Adrenal gland (tissue), 19 donors: ENCODE measurements around the gene OR6Y1. TPM values are rescaled to one million over a fixed set of nuclear protein-coding genes. Genes with fewer than 3 reads are reported as not detected.

Source experiments
- DNase-seq, 7 donors: peaks; one replicate each; pipeline ENCODE4 v3.0.0-alpha.2; 2019 to 2020
- H3K27ac ChIP-seq, 5 donors: fragments of 200-600 bp; sonication (generic) in 4 of 5; 1 replicate in 3 of 5; 2 replicates in 2 of 5; pipeline versions ENCODE4 v1.5.1 to v1.8.0; 2016 to 2020; ENCODE audit warnings: mild to moderate bottlenecking in 1 of 5
- H3K27me3 ChIP-seq: fragments of 200-600 bp; 2 replicates; pipeline ENCODE4 v1.8.0; 2021
- H3K36me3 ChIP-seq, 2 donors: fragments of 200-600 bp; replicated peaks in 1 of 2; 1 replicate in 1 of 2; 2 replicates in 1 of 2; pipeline versions ENCODE4 v1.5.1 to v1.8.0; 2018 to 2022
- H3K4me1 ChIP-seq, 2 donors: fragments of 200-600 bp; replicated peaks in 1 of 2; 1 replicate in 1 of 2; 2 replicates in 1 of 2; pipeline versions ENCODE4 v1.5.1 to v1.8.0; 2018 to 2021
- H3K4me3 ChIP-seq, 4 donors: fragments of 200-600 bp; sonication (generic) in 3 of 4; one replicate each; pipeline ENCODE4 v1.5.1; 2016 to 2018
- H3K9me3 ChIP-seq, 3 donors: fragments of 200-600 bp; sonication (generic) in 1 of 3; replicated peaks in 1 of 3; 1 replicate in 2 of 3; 2 replicates in 1 of 3; pipeline versions ENCODE4 v1.5.1 to v1.8.0; 2016 to 2021
- POLR2A ChIP-seq, 2 donors: fragments of 450-650 bp; IDR thresholded peaks; one replicate each; pipeline ENCODE4 v1.6.1; 2017; ENCODE audit warnings: antibody characterized with exemption in 2 of 2, mild to moderate bottlenecking in 2 of 2, moderate library complexity in 1 of 2
- WGBS, 4 donors: extraction: QIAGEN DNeasy Blood & Tissue Kit in 2 of 4; methylation state at CpG; one replicate each; pipeline versions ENCODE4 v1.1.5 to v1.1.7; 2013 to 2017; 5-methylcytosine and 5-hydroxymethylcytosine counted together
- intact Hi-C, 2 donors: fragments of 100-400 bp; cut with DNase I; formaldehyde crosslinking; loops; one replicate each; pipeline versions ENCODE4 v1.14.1 to v1.15.0; 2022 to 2023
- long read RNA-seq, 10 donors: library from polyadenylated mRNA in 3 of 10; unstranded in 2 of 10; stranded (forward) in 1 of 10; transcript quantifications; one replicate each; pipeline ENCODE4 v2.0.0 and lab custom pipeline, GENCODE V29; 2021 to 2026
- polyA plus RNA-seq, 3 donors: library from polyadenylated mRNA; stranded (reverse); fragments of 200-250 nt in 2 of 3; fragments of 350-450 nt in 1 of 3; fragmentation: Illumina TruSeq in 1 of 3; extraction: RNeasy Lipid Tissue Mini Kit (QIAGEN cat#74804) in 1 of 3; gene quantifications; one replicate each; pipeline ENCODE4 v1.2.3, GENCODE V29; 2013 to 2014
- total RNA-seq, 9 donors: library from RNA; depleted of rRNA in 4 of 9; stranded (reverse); fragments of >200 nt in 4 of 9; fragments of 120-200 nt in 1 of 9; fragmentation: NEBNext Ultra II Directional in 1 of 9; extraction: Animal tissue kit (Norgen Biotek cat#: 25700) in 1 of 9; gene quantifications; one replicate each; pipeline versions ENCODE4 v1.1.0 to v1.2.4, GENCODE V29; 2013 to 2023
- TF ChIP-seq, protein P1 (sequence below), 6 experiments: fragments of 450-650 bp in 4 of 6; fragments of 200-600 bp in 2 of 6; sonication (generic) in 1 of 6; IDR thresholded peaks; 1 replicate in 5 of 6; 2 replicates in 1 of 6; pipeline versions ENCODE4 v1.5.1 to v1.8.0; 2016 to 2021; ENCODE audit warnings: antibody characterized with exemption in 6 of 6, mild to moderate bottlenecking in 2 of 6, moderate library complexity in 1 of 6
- donor health status: healthy with polysubstance abuse.
- donor health status: Bipolar disorder and iron deficiency.
- donor health status: DM: yes; HTN: yes; CAD: no.
- donor health status: DM: no; HTN: no; CAD: no.
- donor health status: DM: no; HTN: no; CAD: no.
- donor health status: DM: yes; HTN: yes; CAD: no.

The OR6Y1 gene, protein sequence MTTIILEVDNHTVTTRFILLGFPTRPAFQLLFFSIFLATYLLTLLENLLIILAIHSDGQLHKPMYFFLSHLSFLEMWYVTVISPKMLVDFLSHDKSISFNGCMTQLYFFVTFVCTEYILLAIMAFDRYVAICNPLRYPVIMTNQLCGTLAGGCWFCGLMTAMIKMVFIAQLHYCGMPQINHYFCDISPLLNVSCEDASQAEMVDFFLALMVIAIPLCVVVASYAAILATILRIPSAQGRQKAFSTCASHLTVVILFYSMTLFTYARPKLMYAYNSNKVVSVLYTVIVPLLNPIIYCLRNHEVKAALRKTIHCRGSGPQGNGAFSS
- total RNA-seq (not detected), polyA plus RNA-seq (not detected)
- long read RNA-seq, donor 1 = 0 reads
- long read RNA-seq, donor 2 = 0 reads
- long read RNA-seq, donor 3 = 0 reads
- long read RNA-seq, donor 4 = 0 reads
- long read RNA-seq, donor 5 = 0 reads
- long read RNA-seq, donor 6 = 0 reads
- long read RNA-seq, donor 7 = 0 reads
- long read RNA-seq, donor 8 = 0 reads
- long read RNA-seq, donor 9 = 0 reads
- long read RNA-seq, donor 10 = 0 reads

DNA sequence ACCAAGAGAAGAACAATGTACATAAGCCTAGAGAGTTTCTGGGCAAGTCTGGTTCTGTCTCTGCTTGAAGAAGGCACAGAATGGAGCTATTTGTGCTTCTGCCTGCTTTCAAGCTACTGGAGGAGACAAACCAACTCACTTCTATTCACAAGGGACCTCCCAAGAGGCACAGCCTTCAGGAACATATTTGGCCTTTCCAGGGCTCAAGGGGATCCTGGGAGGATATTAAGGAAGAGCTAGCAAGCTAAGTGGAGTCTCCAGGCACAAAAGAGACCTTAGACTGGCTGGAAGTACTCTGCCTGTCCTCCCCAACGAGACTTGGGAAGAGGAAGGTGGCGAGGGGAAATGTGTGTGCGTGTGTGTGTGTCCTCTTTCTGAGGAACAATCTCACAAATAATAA is at the start of gene OR6Y1:
OR6Y1 (minus strand) TSS at position 54 of the 400 bp plus-strand sequence. CDS start 6,300 bp downstream, outside the sequence.
- Histone ChIP-seq H3K9me3 (no peaks in the 10 kb centered on the region), H3K4me3 (no peak within 1 kb of the TSS), H3K27me3 (no peaks in the 10 kb centered on the region), H3K27ac (no peak within 1 kb of the TSS), H3K36me3 (no peaks in the 10 kb centered on the region), H3K4me1 (no peaks in the 10 kb centered on the region)
- TF ChIP-seq, protein P1, sequence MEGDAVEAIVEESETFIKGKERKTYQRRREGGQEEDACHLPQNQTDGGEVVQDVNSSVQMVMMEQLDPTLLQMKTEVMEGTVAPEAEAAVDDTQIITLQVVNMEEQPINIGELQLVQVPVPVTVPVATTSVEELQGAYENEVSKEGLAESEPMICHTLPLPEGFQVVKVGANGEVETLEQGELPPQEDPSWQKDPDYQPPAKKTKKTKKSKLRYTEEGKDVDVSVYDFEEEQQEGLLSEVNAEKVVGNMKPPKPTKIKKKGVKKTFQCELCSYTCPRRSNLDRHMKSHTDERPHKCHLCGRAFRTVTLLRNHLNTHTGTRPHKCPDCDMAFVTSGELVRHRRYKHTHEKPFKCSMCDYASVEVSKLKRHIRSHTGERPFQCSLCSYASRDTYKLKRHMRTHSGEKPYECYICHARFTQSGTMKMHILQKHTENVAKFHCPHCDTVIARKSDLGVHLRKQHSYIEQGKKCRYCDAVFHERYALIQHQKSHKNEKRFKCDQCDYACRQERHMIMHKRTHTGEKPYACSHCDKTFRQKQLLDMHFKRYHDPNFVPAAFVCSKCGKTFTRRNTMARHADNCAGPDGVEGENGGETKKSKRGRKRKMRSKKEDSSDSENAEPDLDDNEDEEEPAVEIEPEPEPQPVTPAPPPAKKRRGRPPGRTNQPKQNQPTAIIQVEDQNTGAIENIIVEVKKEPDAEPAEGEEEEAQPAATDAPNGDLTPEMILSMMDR (IDR thresholded peaks at IDR 0.05) = no peak
- no peak for TF ChIP-seq POLR2A (IDR thresholded peaks at IDR 0.05)
- WGBS, 4 donors = 74 to 84% (median 82%) methylated on average over 3 of the region's 3 CpGs
- intact Hi-C loops = no loop called here
- no peak for DNase-seq

DNA sequence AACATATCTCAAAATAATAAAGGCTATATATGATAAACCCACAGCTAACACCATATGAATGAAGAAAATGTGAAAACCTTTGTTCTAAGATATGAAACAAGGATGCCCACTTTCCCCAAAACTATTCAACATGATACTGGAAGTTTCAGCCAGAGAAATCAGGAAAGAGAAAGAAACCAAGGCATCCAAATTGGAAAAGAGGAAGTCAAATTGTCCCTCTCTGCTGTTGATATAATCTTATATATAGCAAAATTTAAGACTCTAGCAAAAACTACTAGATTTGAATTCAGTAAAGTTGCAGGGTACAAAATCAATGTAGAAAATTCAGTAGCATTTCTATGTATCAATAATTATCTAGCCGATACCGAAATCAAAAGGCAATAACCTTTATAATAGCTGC is 46.5 kb upstream of the OR6Y1 start:
- no peaks in the 10 kb centered on the region for H3K4me1 ChIP-seq
- H3K27ac ChIP-seq = no peak overlapping the region
- no peak overlapping the region for H3K4me3 ChIP-seq
- no peaks in the 10 kb centered on the region for H3K36me3 ChIP-seq
- TF ChIP-seq POLR2A (IDR thresholded peaks at IDR 0.05) = no peak
- TF ChIP-seq, protein P1 (IDR thresholded peaks at IDR 0.05) = no peak
- WGBS, 4 donors = 42 to 94% (median 91%) methylated on average over 2 of the region's 2 CpGs
- intact Hi-C loops = no loop called here
- DNase-seq = no peak
- peaks cover 0 to 5% (median 0%) of the 10 kb centered on the region in 3 donors for H3K9me3 ChIP-seq
- no peaks in the 10 kb centered on the region for H3K27me3 ChIP-seq

DNA sequence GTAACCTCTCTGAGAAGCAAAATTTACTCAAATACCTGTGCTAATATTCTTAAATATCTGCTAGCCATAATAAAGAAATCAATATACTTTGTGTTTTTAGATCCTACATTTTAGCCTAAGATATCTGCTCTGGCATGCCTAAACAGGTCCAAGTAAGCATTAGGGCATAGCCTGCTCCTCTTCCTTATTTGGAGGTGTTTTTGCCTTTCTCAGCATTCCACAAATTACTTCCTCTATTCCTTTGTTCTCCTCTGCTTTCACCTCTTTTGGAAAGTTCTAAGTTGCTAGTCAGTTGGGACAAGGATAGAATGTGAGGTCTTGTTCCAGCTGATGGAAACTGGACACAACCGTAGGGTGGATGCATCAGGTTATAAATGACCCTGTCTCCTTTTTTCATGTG is 32.7 kb upstream of the OR6Y1 start:
- TF ChIP-seq, protein P1 (IDR thresholded peaks at IDR 0.05) = no peak
- no peak for TF ChIP-seq POLR2A (IDR thresholded peaks at IDR 0.05)
- Histone ChIP-seq H3K36me3 (no peaks in the 10 kb centered on the region), H3K27ac (no peak overlapping the region), H3K4me1 (no peaks in the 10 kb centered on the region), H3K27me3 (no peaks in the 10 kb centered on the region), H3K4me3 (no peak overlapping the region), H3K9me3 (no peaks in the 10 kb centered on the region)
- intact Hi-C loops = no loop called here
- 72 to 92% (median 76%) methylated on average over 1 of the region's 1 CpG for WGBS, 4 donors
- DNase-seq = no peak

DNA sequence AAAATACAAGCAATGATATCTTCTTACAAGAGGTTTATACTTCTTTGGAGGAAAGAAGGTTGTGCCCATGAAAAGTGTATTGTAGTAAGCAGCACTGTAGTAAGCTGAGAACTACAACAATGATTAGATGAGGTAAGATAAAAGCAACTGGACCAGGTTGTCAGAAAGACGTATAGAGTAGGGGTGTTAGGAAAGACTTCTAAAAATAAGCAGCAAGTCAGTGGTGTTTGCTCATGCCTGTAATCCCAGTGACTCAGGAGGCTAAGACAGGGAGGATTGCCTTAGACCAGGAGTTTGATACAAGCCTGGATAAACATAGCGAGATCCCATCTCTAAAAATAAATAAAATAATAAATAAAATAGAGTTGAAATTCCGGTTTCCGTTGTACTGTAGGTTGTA is 29.8 kb upstream of the OR6Y1 start:
- Histone ChIP-seq H3K4me3 (no peak overlapping the region), H3K27me3 (no peaks in the 10 kb centered on the region), H3K9me3 (no peaks in the 10 kb centered on the region), H3K36me3 (no peaks in the 10 kb centered on the region), H3K4me1 (no peaks in the 10 kb centered on the region), H3K27ac (no peak overlapping the region)
- no peak for DNase-seq
- WGBS, 4 donors = 77 to 80% (median 78%) methylated on average over 4 of the region's 4 CpGs
- intact Hi-C loops = no loop called here
- TF ChIP-seq POLR2A (IDR thresholded peaks at IDR 0.05) = no peak
- TF ChIP-seq, protein P1 (IDR thresholded peaks at IDR 0.05) = no peak
